Measurements from ENCODE around the gene TTC22. TPM values are rescaled to one million over a fixed set of nuclear protein-coding genes. Genes with fewer than 3 reads are reported as not detected.

Gene TTC22
- total RNA-seq, 1 experiment from 2014 or later = not detected

DNA sequence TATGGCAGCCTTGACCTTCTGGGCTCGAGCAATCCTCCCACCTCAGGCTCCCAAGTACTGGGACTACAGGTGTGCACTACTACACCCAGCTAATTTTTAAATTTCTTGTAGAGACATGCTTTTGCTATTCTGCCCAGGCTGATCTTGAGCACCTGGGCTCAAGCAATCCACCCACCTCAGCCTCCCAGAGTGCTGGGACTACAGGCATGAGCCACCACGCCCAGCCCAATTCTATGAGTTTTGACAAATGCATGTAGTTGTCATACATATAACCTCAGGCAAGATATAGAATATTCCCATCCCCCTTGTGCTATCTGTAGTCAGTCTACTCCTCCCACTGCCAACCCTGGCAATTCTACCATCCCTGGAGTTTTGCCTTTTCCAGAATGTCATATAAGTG is 38.7 kb upstream of the TTC22 start:
- no peaks in the 10 kb centered on the region for H3K36me3 ChIP-seq
- no peaks in the 10 kb centered on the region for H3K27me3 ChIP-seq (replicated peaks)
- no peak for DNase-seq (ENCODE audit: low read depth in 1 of 2, low spot score in 2 of 2)
- H3K4me3 ChIP-seq = no peak overlapping the region
- no peak overlapping the region for H3K27ac ChIP-seq
- no peaks in the 10 kb centered on the region for H3K4me1 ChIP-seq (replicated peaks)
- H3K9me3 ChIP-seq (replicated peaks) = no peaks in the 10 kb centered on the region

DNA sequence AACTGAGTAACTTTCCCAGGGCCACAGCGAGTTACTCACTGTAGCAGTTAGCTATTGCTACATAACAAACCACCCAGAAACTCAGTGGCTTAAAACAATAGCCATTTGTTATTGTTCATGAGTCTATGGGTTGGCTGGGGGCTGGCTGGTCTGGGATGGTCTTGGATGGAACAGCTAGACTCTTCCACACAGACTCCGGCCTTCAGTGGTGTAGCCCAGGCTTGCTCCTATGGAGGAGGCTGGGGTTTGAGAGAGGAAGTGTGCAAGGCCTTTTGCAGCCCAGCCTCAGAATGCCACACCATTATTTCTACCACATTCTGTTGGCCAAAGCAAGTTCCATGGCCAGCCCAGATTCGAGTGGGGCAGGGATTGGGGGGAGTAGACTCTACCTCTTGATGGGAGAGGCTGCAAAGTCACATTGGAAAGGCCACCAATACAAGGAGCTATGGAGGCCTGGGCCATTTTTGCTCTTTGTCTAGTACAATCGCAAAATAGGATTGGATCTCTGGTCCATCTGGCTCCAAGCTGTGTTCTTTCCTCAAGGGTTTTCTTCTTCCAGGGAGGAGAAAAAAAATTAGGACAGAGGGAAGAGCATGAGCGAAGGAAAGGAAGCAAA is 37.5 kb upstream of the TTC22 start:
- H3K4me1 ChIP-seq (replicated peaks) = no peaks in the 10 kb centered on the region
- H3K27ac ChIP-seq = no peak overlapping the region
- H3K9me3 ChIP-seq (replicated peaks) = no peaks in the 10 kb centered on the region
- H3K27me3 ChIP-seq (replicated peaks) = no peaks in the 10 kb centered on the region
- H3K4me3 ChIP-seq = no peak overlapping the region
- no peaks in the 10 kb centered on the region for H3K36me3 ChIP-seq
- peak in 1 of 2 experiments; percentile 21 for DNase-seq (ENCODE audit: low read depth in 1 of 2, low spot score in 2 of 2)

DNA sequence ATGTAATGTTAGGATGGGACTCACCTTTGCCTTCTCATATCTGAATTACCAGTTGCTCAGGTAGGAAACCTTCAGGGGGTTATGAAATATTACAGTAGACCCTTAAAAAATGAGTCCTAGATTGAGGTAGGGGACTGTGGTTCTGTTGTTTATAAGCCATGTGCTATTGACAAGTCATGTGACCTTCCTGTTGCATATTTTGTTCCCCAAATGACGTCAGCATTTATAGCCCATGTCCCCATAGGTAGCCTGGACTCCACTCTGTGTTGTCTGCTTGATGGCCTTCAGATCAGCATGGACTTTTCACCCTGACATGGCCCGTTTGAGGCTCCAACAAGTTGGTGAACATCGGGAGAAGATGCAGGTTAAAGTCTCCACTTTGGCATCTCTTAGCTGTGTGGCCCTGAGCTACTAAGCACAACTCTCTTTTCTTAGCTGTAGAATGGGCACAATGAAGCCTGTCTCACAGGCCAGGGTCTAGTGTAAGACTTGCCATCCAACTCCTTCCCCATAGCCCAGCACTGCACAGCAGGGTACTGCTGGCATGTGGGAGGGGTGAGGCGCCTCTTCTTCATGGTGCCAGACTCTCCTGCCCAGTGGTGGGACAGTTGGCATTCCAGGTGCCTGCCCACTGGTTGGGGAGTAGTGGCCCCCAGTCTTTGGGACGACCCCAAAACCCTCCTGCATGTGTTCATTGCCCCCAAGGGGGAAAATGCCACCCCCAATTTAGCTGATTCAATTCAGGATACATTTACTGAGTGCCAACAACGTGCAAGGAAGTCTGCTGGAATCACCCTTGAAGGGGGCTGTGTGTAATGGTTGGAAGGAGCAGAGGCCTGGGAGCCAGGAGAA is 36.1 kb upstream of the TTC22 start:
- H3K27me3 ChIP-seq (replicated peaks) = no peaks in the 10 kb centered on the region
- peak in 1 of 2 experiments; percentile 16 for DNase-seq (ENCODE audit: low read depth in 1 of 2, low spot score in 2 of 2)
- H3K9me3 ChIP-seq (replicated peaks) = no peaks in the 10 kb centered on the region
- no peaks in the 10 kb centered on the region for H3K4me1 ChIP-seq (replicated peaks)
- no peak overlapping the region for H3K4me3 ChIP-seq
- no peak overlapping the region for H3K27ac ChIP-seq
- H3K36me3 ChIP-seq = no peaks in the 10 kb centered on the region

DNA sequence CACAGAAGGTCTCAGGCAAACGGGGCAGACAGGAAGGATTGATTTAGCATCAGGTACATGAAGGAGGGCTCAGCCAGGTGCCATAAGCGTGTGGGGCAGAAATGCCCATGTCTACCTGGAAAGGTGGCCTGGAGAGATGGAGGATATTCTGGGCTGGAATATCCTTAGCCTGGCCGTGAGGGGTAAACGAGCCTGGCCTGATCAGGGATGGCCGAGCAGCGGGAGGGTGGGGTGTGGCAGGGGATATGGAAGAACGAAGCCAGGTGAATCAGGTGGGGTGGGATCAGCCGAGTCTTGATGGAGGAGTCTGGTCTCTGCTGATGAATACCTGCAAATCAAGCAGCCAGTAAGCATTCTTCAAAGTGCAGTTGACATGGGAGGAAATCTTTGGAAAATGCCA is 35.5 kb upstream of the TTC22 start:
- H3K27ac ChIP-seq = no peak overlapping the region
- no peaks in the 10 kb centered on the region for H3K36me3 ChIP-seq
- no peak overlapping the region for H3K4me3 ChIP-seq
- DNase-seq (ENCODE audit: low read depth in 1 of 2, low spot score in 2 of 2) = peak in 1 of 2 experiments; percentile 27
- H3K27me3 ChIP-seq (replicated peaks) = no peaks in the 10 kb centered on the region
- H3K4me1 ChIP-seq (replicated peaks) = no peaks in the 10 kb centered on the region
- no peaks in the 10 kb centered on the region for H3K9me3 ChIP-seq (replicated peaks)

DNA sequence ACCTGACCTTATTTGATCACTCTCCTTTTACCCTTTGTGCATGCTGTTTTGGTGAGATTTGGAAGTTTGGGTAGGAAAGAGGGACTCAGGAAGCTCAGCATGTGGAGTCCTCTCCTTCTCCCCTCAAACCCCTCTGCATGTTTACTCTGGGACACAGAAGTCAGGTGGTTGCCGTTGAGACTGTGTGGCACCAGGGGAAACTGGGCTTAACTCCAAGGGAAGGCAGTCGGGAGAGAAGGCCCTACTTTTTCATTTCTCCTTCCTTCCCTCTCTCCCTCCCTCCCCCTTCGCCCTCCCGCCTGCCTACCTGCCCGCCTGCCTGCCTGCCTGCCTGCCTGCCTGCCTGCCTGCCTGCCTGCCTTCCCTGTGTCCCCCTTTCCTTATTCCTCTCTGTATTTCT is 34.8 kb upstream of the TTC22 start:
- no peak overlapping the region for H3K27ac ChIP-seq
- DNase-seq (ENCODE audit: low read depth in 1 of 2, low spot score in 2 of 2) = no peak
- no peak overlapping the region for H3K4me3 ChIP-seq
- H3K4me1 ChIP-seq (replicated peaks) = no peaks in the 10 kb centered on the region
- H3K36me3 ChIP-seq = no peaks in the 10 kb centered on the region
- H3K9me3 ChIP-seq (replicated peaks) = no peaks in the 10 kb centered on the region
- H3K27me3 ChIP-seq (replicated peaks) = no peaks in the 10 kb centered on the region

DNA sequence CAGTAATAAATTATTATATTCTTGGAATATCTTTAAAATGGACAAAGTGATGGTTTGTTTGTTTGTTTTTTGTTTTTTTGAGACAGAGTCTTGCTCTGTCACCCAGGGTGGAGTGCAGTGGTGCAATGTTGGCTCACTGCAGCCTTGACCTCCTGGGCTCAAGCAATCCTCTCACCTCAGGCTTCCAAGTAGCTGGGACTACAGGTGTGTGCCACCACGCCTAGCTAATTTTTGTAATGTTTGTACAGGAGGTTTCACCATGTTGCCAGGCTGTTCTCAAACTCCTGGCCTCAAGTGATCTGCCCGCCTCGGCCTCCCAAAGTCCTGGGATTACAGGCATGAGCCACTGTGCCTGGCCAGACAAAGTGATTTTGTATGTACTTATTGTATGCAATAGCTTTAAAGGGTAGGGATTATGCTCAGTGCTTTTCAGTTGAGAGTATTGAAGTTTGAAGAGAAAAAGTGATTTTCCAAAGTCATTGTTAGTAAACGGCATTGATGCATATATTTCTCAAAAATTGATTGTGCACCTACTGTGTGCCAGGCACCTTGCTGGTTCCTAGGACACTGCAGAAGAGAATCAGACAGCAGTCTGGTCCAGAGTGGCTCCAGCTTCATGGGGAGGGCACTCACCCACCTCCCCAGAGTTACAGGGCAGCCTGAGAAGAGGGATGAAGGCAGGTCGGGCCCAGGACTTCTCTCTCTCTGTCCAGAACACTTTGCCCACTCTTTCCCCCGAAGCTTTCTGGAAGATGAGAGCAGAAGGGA is 34.2 kb upstream of the TTC22 start:
- no peak overlapping the region for H3K27ac ChIP-seq
- no peaks in the 10 kb centered on the region for H3K27me3 ChIP-seq (replicated peaks)
- H3K4me3 ChIP-seq = no peak overlapping the region
- no peaks in the 10 kb centered on the region for H3K4me1 ChIP-seq (replicated peaks)
- no peaks in the 10 kb centered on the region for H3K36me3 ChIP-seq
- H3K9me3 ChIP-seq (replicated peaks) = no peaks in the 10 kb centered on the region
- DNase-seq (ENCODE audit: low read depth in 1 of 2, low spot score in 2 of 2) = no peak

DNA sequence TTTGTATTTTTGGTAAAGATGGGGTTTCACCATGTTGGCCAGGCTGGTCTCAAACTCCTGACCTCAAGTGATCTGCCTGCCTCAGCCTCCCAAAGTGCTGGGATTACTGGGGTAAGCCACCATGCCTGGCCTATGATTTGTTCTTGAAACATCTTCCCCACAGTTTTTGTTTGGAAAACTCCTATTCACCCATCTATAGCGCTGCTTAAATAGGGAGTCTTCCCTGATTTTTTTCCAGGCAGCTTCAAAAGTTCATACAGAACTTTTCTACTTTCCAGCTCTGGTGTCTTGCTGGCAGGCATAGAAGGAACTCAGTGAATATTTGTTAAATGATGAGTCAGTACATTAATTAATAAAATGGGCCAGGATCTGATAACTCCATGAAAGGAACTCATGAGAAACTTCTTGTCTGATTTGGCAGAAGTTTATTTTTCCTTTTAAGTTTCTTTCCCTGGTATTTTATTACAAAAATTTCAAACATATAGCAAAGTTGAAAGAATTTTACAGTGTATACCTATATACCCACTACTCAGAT is 33.0 kb upstream of the TTC22 start:
- H3K36me3 ChIP-seq = no peaks in the 10 kb centered on the region
- H3K4me3 ChIP-seq = no peak overlapping the region
- no peaks in the 10 kb centered on the region for H3K9me3 ChIP-seq (replicated peaks)
- H3K4me1 ChIP-seq (replicated peaks) = no peaks in the 10 kb centered on the region
- no peak for DNase-seq (ENCODE audit: low read depth in 1 of 2, low spot score in 2 of 2)
- no peak overlapping the region for H3K27ac ChIP-seq
- H3K27me3 ChIP-seq (replicated peaks) = no peaks in the 10 kb centered on the region

DNA sequence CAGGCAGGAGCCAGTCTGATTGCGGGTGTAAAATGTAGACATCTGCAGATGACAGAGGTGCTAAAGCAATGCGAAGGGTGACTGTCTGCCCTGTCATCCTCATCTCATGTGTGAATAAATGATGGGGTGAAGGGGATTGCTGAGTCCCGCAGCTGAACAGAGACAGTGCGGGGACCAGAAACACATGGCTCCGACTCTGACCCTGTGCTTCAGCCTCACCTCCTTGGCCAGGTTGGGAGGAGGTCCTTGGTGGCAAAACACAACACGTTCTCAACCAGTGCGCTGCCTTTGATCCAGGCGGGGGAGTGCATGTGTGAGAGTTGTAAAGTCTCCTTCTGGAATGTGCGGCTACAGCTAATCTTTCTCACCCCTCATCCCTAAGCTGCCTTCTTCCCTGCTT is 32.0 kb upstream of the TTC22 start:
- H3K27me3 ChIP-seq (replicated peaks) = no peaks in the 10 kb centered on the region
- no peaks in the 10 kb centered on the region for H3K36me3 ChIP-seq
- no peak overlapping the region for H3K4me3 ChIP-seq
- no peaks in the 10 kb centered on the region for H3K4me1 ChIP-seq (replicated peaks)
- peak in 1 of 2 experiments; percentile 28 for DNase-seq (ENCODE audit: low read depth in 1 of 2, low spot score in 2 of 2)
- H3K27ac ChIP-seq = no peak overlapping the region
- no peaks in the 10 kb centered on the region for H3K9me3 ChIP-seq (replicated peaks)

DNA sequence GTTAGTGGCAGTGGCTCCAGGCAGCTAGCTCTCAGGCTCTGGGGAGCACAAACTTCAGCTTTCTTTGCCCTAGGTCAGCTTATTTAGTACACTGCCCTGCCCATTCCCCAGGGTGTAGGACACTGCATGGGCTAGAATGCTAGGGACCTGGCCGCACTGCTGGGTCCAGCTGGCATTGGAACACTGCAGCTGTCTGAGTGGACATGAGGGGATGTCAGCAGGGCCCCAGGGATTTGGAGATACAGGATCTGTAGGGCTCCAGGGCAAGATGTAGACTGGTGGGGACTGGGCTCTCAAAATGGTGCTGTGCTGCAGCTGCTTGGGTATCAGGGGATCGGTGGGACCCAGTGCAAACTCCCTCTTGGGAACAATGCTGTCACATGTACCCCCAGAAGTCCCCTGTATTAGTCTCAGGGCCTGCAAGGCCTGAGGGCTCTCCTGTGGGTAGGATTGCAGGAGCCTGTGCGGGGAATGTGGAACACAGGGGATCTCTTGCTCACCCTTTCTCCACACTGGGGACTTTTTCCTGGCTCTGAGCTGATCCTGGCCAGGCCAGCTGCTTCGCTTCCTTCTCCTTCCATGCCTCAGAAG is 25.2 kb upstream of the TTC22 start:
- no peaks in the 10 kb centered on the region for H3K4me1 ChIP-seq (replicated peaks)
- no peaks in the 10 kb centered on the region for H3K27me3 ChIP-seq (replicated peaks)
- H3K36me3 ChIP-seq = no peaks in the 10 kb centered on the region
- DNase-seq (ENCODE audit: low read depth in 1 of 2, low spot score in 2 of 2) = peak in 1 of 2 experiments; percentile 33
- H3K9me3 ChIP-seq (replicated peaks) = no peaks in the 10 kb centered on the region
- H3K4me3 ChIP-seq = no peak overlapping the region
- H3K27ac ChIP-seq = no peak overlapping the region

DNA sequence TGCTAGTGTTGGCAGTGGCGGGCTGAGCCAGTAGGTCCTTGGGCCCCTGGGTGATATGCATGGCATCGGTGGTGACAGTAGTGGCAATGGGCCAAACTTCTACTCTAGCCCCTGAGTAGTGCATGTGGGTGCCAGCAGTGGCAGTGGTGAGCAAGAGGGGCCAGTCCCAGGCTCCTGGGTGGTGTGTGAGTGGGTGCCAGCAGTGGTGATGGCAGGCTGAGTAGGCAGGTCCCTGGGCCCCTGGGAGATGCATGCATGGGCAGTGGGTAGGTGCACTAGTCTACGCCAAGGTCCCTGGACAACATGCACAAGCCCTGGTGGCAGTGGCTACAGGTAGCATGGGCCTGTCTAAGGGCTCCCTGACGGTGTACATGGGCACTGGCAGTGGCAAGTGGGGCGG is 24.6 kb upstream of the TTC22 start:
- no peak for DNase-seq (ENCODE audit: low read depth in 1 of 2, low spot score in 2 of 2)
- H3K9me3 ChIP-seq (replicated peaks) = no peaks in the 10 kb centered on the region
- H3K36me3 ChIP-seq = no peaks in the 10 kb centered on the region
- H3K4me3 ChIP-seq = no peak overlapping the region
- no peak overlapping the region for H3K27ac ChIP-seq
- H3K27me3 ChIP-seq (replicated peaks) = no peaks in the 10 kb centered on the region
- H3K4me1 ChIP-seq (replicated peaks) = no peaks in the 10 kb centered on the region

DNA sequence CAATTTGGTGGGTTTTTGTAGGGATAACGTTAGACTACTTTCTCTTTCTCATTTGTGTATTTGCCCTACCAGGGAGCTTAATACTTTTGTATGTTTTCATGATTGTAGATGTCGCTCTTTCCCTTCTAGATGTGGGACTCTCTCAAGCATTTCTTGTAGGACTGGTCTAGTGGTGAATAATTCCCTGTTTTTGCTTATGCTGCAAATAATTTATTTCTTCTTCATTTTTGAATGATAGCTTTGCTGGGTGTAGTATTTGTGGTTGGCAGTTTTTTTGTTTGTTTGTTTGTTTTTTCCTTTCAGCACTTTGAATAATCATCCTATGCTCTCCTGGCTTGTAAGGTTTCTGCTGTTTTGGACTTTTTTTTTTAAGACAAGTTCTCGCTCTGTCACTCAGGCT is 22.5 kb upstream of the TTC22 start:
- no peaks in the 10 kb centered on the region for H3K4me1 ChIP-seq (replicated peaks)
- H3K27me3 ChIP-seq (replicated peaks) = no peaks in the 10 kb centered on the region
- H3K4me3 ChIP-seq = no peak overlapping the region
- H3K36me3 ChIP-seq = no peaks in the 10 kb centered on the region
- no peak overlapping the region for H3K27ac ChIP-seq
- no peak for DNase-seq (ENCODE audit: low read depth in 1 of 2, low spot score in 2 of 2)
- no peaks in the 10 kb centered on the region for H3K9me3 ChIP-seq (replicated peaks)

DNA sequence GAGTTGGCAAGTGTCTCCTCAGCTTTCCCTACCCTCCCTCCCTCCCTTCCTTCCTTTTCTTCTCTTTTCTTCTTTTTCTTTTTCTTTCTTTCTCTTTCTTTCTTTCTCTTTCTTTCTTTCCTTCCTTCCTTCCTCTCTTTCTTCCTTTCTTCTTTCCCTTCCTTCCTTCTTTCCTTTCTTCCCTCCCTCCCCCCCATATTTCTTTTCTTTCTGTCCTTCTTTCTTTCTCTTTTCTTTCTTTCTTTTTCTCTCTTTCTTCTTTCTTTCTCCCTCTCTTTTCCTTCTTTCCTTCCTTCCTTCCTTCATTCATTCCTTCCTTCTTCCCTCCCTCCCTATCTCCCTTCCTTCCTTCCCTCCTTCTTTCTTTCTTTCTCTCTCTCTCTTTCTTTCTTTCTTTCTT is 18.6 kb upstream of the TTC22 start:
- no peak for DNase-seq (ENCODE audit: low read depth in 1 of 2, low spot score in 2 of 2)
- no peak overlapping the region for H3K27ac ChIP-seq
- no peak overlapping the region for H3K4me3 ChIP-seq
- H3K27me3 ChIP-seq (replicated peaks) = no peaks in the 10 kb centered on the region
- no peaks in the 10 kb centered on the region for H3K4me1 ChIP-seq (replicated peaks)
- no peaks in the 10 kb centered on the region for H3K9me3 ChIP-seq (replicated peaks)
- H3K36me3 ChIP-seq = no peaks in the 10 kb centered on the region

DNA sequence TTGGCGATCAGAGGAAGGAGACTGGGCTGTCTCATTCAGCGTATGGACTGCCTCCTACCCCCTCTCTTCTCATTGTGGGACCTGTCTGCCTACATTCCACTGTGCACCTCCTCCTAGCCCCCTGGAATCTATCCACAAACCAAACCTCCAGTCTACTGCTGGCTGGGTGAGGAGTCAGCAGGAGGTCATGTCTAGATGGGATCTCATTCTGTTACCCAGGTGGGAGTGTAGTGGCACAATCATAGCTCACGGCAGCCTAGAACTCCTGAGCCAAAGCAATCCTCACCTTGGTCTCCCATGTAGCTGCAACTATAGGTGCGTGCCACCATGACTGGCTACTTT is 18.0 kb upstream of the TTC22 start:
- DNase-seq (ENCODE audit: low read depth in 1 of 2, low spot score in 2 of 2) = no peak
- H3K4me1 ChIP-seq (replicated peaks) = no peaks in the 10 kb centered on the region
- H3K27ac ChIP-seq = no peak overlapping the region
- no peaks in the 10 kb centered on the region for H3K36me3 ChIP-seq
- no peaks in the 10 kb centered on the region for H3K27me3 ChIP-seq (replicated peaks)
- no peak overlapping the region for H3K4me3 ChIP-seq
- H3K9me3 ChIP-seq (replicated peaks) = no peaks in the 10 kb centered on the region

All from SJSA1 (cell line).